HG02870 (cell line): ENCODE results near the gene RGS17.
"Not testable (repeated sequence)": the region's sequence is repeated elsewhere in the genome, so short reads cannot be mapped to it uniquely, and the experiment has no call there.

Experiments
- ATAC-seq: cut with Tn5 transposase; IDR thresholded peaks from one replicate; pipeline ENCODE4 v1.9.1; 2021; ENCODE audit warnings: mild to moderate bottlenecking, moderate library complexity; ENCODE audit not compliant: unreplicated experiment

The RGS17 gene

GRCh38 chr6:153126218-153126617, 4.9 kb downstream of the RGS17 start:
- ATAC-seq = no peak

- no peak for ATAC-seq
Measured at GRCh38 chr6:153125032-153125431, 6.0 kb downstream of the RGS17 start.

- ATAC-seq = no peak
Measured at GRCh38 chr6:153123801-153124200, 7.3 kb downstream of the RGS17 start.

GRCh38 chr6:153121311-153121710, 9.8 kb downstream of the RGS17 start:
- no peak for ATAC-seq

GRCh38 chr6:153117986-153118879, 12.8 kb downstream of the RGS17 start:
- ATAC-seq = peak; percentile 100

- ATAC-seq = not testable (repeated sequence)
Measured at GRCh38 chr6:153111082-153111481, 20.0 kb downstream of the RGS17 start.

GRCh38 chr6:153110612-153111011, 20.5 kb downstream of the RGS17 start:
- not testable (repeated sequence) for ATAC-seq

- no peak for ATAC-seq
Measured at GRCh38 chr6:153108315-153108714, 22.8 kb downstream of the RGS17 start.

GRCh38 chr6:153106021-153106420, 25.1 kb downstream of the RGS17 start:
- no peak for ATAC-seq

GRCh38 chr6:153104220-153104619, 26.9 kb downstream of the RGS17 start:
- ATAC-seq = no peak

GRCh38 chr6:153103319-153103655, 27.8 kb downstream of the RGS17 start:
- no peak for ATAC-seq

GRCh38 chr6:153102605-153103318, 28.3 kb downstream of the RGS17 start:
- no peak for ATAC-seq

GRCh38 chr6:153101461-153101860, 29.6 kb downstream of the RGS17 start:
- no peak for ATAC-seq

GRCh38 chr6:153099636-153100035, 31.4 kb downstream of the RGS17 start:
- peak; percentile 81 for ATAC-seq

GRCh38 chr6:153096792-153097191, 34.3 kb downstream of the RGS17 start:
- ATAC-seq = no peak

- no peak for ATAC-seq
Measured at GRCh38 chr6:153096031-153096430, 35.1 kb downstream of the RGS17 start.

GRCh38 chr6:153092082-153093013, 38.7 kb downstream of the RGS17 start:
- peak; percentile 93 for ATAC-seq

- no peak for ATAC-seq
Measured at GRCh38 chr6:153090241-153090930, 40.7 kb downstream of the RGS17 start.

GRCh38 chr6:153088796-153089195, 42.3 kb downstream of the RGS17 start:
- no peak for ATAC-seq

GRCh38 chr6:153087436-153087835, 43.6 kb downstream of the RGS17 start:
- no peak for ATAC-seq
